GM21717 (cell line): ENCODE data around the gene ALKBH5.

Experiments used
- ATAC-seq: cut with Tn5 transposase; IDR thresholded peaks from one replicate; pipeline ENCODE4 v1.9.1; 2021; ENCODE audit warnings: mild to moderate bottlenecking, moderate library complexity; ENCODE audit not compliant: unreplicated experiment

ALKBH5 gene

GRCh38 chr17:18238299-18238698, 54.7 kb downstream of the ALKBH5 start:
- no peak for ATAC-seq

GRCh38 chr17:18240449-18240848, 56.8 kb downstream of the ALKBH5 start:
- ATAC-seq, result no peak

GRCh38 chr17:18241229-18241871, 57.7 kb downstream of the ALKBH5 start:
- no peak for ATAC-seq

GRCh38 chr17:18245038-18245776, 61.6 kb downstream of the ALKBH5 start:
- ATAC-seq, result no peak

DNA sequence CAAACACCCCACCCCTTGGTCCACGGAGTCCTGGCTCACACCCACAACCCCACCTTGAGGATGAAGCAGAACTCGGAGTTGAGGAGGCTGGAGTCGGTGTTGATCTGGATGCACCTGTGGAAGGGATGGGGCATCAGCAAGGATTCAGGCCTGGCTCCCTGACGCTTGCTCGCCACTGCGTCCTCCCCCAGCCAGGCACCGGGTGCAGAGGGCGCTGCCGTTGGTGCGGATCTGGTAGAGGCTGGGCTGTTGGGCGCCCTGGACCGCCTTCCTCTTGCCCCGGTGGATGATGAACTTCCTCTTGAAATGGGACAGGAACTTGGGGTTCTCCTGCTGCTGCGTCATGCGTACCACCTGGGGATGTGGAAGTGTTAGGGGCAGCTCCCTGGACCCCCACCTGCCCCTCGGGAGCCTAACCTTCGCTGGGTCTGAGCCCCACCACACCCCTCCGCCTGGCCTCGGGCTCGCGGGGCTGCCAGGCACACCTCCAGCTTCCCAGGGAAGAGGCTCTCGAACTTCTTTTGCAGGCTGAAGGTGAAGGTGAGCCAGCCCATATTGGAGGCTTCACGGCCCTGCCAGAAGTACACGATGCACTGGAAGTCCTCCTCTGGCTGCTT, 62.6 kb downstream of the ALKBH5 start:
- no peak for ATAC-seq

GRCh38 chr17:18246880-18247612, 63.4 kb downstream of the ALKBH5 start:
- no peak for ATAC-seq

- ATAC-seq, result no peak
These were observed 64.0 kb downstream of the ALKBH5 start for GRCh38 chr17:18247613-18248001.

- no peak for ATAC-seq
These were observed 64.7 kb downstream of the ALKBH5 start for GRCh38 chr17:18248300-18248731.

- no peak for ATAC-seq
These were observed 65.2 kb downstream of the ALKBH5 start for GRCh38 chr17:18248811-18249210.

GRCh38 chr17:18250259-18250658, 66.6 kb downstream of the ALKBH5 start:
- no peak for ATAC-seq

- no peak for ATAC-seq
These were observed 67.1 kb downstream of the ALKBH5 start for GRCh38 chr17:18250708-18251107.

DNA sequence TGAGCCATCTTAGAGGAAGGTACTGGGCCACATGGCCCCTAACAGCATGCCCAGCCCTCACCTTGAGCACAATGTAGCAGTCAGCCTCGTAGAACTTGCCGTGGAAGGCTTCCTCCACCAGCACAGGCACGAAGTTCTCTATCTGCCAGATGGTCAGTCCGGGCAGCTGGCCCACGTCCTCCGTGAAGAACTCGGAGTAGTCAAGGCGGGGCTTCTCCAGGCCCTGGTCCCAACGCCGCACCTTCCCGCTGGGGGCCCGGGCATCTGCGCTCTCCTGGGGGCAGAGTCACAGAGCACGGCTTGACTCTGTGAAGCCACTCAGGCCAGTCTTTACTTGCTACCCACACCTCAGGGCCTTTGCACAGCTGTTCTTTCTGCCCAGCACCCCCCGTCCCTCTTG, 67.6 kb downstream of the ALKBH5 start:
- ATAC-seq, result no peak

DNA sequence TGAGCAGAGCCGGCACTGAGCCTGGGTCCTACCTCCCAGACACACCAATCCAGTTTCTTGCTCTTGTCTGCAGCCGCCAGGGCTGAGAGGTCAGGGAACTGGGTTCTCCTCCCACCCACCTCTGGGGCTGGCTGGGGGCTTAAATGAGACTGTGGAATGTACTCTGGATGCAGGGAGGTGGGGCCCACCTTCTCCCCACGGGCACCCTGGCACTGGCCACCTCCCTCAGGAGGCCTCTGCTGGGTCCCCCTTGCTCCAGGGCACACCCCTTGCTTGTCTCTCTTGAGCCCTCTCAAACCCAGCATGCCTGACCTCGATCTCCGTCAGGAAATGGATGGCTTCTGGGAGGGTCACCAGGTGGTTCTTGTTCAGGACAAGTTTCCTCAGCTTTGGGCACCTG, 68.5 kb downstream of the ALKBH5 start:
- ATAC-seq, result no peak

DNA sequence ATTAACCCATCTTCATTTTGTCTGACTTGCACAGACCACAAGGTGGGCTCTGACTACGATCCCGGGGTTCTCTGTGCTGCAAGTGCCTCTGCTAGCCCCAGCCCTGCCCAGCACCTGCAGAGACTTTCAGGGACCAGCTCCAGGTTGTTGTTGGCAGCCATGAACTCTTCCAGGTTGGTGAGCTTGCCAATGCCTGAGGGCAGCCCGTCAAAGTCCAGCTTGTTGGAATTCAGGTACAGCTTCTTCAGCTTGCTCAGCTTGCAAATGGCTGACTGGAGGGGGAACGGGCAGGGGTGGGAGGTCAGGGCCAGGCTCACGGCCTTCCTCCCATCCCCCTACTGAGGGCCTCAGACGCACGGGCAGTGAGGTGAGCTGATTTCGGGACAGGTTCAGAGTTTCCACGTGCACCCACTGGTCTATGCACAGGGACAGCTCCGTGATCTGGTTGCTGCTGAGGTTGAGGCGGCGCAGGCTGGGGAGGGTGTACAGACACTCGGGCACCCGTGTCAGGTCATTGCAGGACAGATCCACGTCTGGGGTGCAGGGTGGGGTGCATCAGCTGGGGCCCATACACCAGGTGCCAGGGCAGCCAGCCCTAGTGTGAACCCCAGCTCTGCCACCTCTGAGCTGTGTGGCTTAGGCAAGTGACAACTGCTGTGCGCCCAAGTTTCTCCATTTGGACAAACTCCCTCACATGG, 69.7 kb downstream of the ALKBH5 start:
- no peak for ATAC-seq

DNA sequence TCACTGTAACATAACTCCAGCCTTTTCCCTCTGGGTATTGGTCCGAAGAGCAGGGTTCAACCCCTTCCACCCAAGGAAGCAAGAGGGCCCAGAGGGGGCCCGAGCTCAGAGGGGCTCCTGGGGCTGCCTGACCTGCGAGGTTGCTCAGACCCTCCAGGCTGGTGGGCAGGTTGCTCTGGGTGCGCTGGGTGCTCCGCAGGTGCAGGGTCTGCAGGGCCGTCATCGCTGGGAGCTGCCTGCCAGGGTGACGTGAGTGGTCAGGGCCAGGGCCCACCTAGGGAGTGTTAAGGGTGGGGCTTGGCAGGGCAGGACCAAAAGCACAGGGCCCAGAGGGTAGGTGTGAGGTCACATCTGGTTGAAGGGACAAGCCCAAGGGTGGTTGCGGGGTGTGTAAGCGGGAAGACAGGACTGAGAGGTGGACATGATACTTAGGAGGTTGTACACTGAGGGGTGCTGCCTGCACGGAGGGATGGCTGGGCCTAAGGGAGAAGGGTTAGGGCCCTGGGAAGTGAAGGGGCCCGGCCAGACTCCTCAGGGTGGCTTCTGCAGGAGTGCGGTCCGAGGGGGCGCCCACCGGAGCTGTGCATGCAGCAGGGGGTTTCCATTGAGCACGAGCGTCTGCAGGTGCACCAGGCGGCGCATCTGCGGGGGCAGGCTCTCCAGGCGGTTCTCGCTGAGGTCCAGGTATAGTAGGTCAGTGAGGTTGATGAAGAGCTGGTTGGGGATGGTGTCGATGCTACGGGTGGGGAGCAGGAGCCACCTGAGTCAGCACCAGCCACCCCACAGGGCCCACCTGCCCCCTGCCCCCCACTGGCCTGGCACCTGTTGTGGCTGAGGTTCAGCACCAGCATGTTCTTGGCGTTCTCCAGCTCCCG, 70.6 kb downstream of the ALKBH5 start:
- no peak for ATAC-seq

DNA sequence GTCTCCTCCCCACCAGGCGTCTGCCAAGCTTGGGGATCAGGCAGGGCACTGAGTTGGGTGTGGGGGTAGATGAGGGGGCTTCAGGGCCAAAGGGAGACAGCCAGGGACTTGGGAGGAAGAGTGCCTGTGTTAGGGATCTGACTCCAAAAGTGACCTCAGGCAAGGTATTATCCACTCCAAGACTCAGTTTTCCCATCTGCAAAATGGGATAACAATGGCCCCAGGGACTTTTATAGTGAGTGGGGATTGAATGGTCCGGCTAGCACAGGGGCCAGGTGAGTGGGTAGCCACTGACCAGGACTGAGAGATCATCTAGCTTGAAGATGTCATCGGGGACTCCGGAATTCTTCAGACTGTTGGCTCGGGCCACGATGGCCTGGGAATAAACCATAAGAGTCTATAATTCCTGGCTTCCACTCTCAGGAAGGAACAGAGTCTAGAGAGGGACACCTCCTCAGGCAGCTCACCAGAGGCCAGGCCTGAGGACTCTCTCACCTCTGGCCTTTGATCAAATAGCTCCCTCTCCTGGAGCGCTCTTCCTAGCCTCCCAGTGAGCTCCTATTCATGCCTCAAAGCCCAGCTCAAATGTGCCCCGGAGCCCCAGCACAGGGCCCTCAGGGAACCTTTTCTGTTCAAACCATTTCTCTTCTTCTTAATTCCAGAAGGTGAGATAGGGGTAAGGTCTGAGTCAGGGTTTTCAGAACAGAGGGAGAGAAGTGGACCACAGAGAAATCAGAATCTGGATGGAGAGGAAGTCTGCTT, 71.4 kb downstream of the ALKBH5 start:
- no peak for ATAC-seq

DNA sequence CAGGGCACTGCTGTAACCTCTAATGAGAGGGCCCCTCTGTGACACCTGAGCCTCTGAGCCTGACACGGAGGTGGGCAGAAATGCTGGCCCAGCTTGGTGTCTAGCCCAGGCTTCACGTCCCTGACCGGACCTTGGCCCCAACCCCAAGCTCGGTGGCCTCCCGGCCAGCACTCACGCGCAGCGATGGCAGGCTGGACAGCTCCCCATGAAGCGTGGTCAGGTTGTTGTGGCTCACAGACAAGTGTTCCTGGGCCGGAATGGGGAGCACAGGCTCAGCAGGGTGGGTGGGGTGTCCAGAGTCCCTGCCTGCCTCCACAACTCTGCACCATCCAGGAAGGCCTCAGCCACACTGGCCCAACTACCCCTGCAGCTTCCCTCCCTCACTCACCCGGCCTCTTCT, 72.7 kb downstream of the ALKBH5 start:
- ATAC-seq, result no peak

DNA sequence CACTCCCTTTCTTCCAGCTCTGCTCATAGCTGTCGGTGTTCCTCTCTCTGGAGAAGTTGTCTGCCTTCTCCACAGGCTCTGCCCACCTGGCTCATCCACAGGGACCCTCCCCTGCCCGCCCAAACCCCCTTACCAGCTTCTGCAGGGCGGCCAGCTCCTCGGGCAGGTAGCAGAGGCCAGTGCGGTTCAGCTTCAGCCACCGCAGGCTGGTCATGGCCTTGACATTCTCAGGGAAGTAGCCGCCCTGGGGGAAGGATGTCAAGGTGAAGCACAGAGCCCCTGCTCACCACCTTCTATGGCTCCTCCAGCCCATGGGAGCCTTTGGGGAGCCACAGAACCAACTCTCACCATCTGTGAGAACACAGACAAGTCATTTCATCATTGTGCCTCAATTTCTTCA, 73.1 kb downstream of the ALKBH5 start:
- ATAC-seq, result no peak

DNA sequence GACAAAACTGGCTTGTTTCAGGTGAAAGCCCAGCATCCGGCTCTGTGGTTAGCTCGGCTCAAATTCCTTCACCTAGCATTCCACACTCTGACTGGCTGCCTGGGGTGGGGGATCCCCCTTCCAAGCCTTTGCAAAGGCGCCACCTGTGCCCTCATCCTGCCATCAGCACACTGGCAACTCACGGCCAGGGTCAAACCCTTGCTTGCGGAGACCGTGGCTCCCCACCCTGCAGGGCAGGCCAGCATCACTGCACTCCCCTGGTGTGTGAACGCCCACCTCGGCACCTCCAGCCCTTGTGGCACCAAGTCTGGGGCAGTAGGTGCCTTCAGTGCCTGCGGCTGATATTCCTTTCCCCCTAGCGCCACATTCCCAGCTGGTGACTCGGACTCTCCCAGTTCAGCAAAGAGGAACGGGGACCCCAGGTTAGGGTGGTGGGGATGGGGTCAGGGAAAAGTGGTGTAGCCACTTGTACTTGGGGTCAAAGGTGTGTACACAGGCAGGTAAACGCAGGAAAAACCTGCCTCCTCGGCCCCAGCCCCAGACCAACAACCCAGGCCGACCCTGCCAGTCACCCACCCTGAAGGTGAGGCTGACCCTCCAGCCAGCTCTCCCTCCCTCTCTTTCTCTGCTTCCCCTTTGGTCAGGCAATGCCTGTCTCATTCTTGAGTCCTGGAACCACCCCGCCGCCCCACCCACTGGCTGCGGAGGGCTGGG, 73.8 kb downstream of the ALKBH5 start:
- no peak for ATAC-seq
